Esophagus muscularis mucosa (tissue), 3 donors: ENCODE data around the gene GSE1.

Experiments used
- CTCF ChIP-seq, 3 experiments: fragments of 200-600 bp in 2 of 3; fragments of 450-650 bp in 1 of 3; sonication (generic) in 2 of 3; IDR thresholded peaks; one replicate each; pipeline ENCODE4 v1.5.1; 2017 to 2019; ENCODE audit warnings: antibody characterized with exemption in 3 of 3, mild to moderate bottlenecking in 2 of 3, moderate library complexity in 1 of 3
- POLR2A ChIP-seq: fragments of 450-650 bp; IDR thresholded peaks from one replicate; pipeline ENCODE4 v1.6.1; 2017; ENCODE audit warnings: antibody characterized with exemption, moderate library complexity, mild to moderate bottlenecking, low read depth

DNA sequence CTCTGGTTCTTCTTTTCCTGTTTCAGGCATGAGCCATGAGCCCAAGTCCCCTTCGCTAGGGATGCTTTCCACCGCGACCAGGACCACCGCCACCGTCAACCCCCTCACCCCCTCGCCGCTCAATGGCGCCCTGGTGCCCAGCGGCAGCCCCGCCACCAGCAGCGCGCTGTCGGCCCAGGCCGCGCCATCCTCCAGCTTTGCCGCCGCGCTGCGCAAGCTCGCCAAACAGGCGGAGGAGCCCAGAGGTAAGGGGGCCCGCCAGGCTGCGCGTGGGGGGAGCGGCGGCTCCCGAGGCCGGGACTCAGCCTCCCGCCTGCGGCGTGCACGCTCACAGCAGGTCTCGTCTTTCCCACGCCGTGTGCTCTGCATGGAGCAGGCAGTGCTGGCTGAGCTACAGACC, 20.8 kb downstream of the GSE1 start:
- TF ChIP-seq CTCF (IDR thresholded peaks at IDR 0.05) (no peak), POLR2A (no peak)
